HepG2 (cell line): ENCODE data around the gene FAM163B. TPM values are rescaled to one million over a fixed set of nuclear protein-coding genes. Genes with fewer than 3 reads are reported as not detected.

Source experiments
- FOSL1 ChIP-seq: sonication (generic); formaldehyde crosslinking; IDR thresholded peaks from 2 replicates; pipeline ENCODE4 v1.9.0; 2021; ENCODE audit warnings: missing genetic modification reagents, borderline replicate concordance
- FOXO1 ChIP-seq: sonication (generic); formaldehyde crosslinking; IDR thresholded peaks from 2 replicates; pipeline ENCODE4 v1.4.0; 2020; ENCODE audit warnings: missing genetic modification reagents
- TOPORS ChIP-seq: sonication (generic); formaldehyde crosslinking; IDR thresholded peaks from 2 replicates; pipeline ENCODE4 v1.8.0; 2023; ENCODE audit warnings: mild to moderate bottlenecking, missing genetic modification reagents
- ZNF234 ChIP-seq: sonication (generic); formaldehyde crosslinking; conservative IDR thresholded peaks from 2 replicates; pipeline ENCODE4 v1.5.1; 2020; ENCODE audit warnings: mild to moderate bottlenecking, missing genetic modification reagents
- polyA plus RNA-seq, 8 experiments: library from polyadenylated mRNA; depleted of rRNA in 3 of 8; stranded (reverse) in 7 of 8; unstranded in 1 of 8; fragments of >200 nt; fragmentation: Illumina TruSeq in 4 of 8; extraction: Trizol in 4 of 8; gene quantifications; 2 replicates each; pipeline versions ENCODE4 v1.2.1 to v1.2.3, GENCODE V29; 2011 to 2016; ENCODE audit warnings: low read depth in 4 of 8, missing spikeins in 1 of 8, mixed read lengths in 1 of 8; ENCODE audit not compliant: insufficient read depth in 1 of 8
- total RNA-seq, 5 experiments: library from RNA; depleted of rRNA; stranded (reverse); fragments of >200 nt; fragmentation: Illumina TruSeq; extraction: Trizol; gene quantifications; 2 replicates each; pipeline ENCODE4 v1.2.3, GENCODE V29; 2016; ENCODE audit warnings: low read depth in 1 of 5
- TF ChIP-seq, protein P1 (sequence below): sonication (generic); formaldehyde crosslinking; IDR thresholded peaks from one replicate; pipeline ENCODE4 v1.5.1; 2020; ENCODE audit warnings: mild to moderate bottlenecking, missing genetic modification reagents; ENCODE audit errors: not compliant biosample characterization

FAM163B gene
- total and polyA plus RNA-seq, 2 of the 13 experiments (the other 11 are each of a cell fraction or from before 2014, with no cell fraction given) = not detected

DNA sequence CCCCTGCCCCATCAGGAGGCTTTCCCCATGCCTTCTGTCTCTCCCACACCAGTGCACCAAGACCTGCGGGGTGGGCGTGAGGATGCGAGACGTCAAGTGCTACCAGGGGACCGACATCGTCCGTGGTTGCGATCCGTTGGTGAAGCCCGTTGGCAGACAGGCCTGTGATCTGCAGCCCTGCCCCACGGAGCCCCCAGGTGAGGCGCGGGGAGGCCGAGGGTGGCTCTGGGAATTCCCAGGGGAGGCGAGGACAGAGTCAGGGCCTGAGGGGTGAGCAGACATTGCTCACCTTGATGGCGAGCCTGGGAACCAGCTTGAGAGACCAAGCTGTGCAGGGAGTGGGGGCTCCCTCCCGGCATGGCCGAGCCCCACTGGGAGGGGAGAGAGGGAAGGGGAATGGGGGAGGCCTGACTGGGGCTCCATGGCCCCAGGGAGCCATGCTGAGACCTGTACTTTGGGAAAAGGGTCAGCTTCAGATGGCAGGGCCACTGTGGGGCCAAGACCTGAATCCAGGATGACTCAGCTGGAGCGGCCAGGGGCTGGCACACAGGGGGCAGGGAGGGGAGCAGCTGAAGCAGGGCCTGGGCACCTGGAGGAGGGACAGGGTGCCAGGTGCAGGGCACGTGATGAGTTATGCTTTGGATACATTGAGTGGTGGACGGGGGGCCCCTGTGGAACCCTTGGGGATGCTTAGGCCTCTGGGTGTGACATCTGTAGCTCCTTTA, 35.2 kb downstream of the FAM163B start (continued):
- TF ChIP-seq, protein P1, sequence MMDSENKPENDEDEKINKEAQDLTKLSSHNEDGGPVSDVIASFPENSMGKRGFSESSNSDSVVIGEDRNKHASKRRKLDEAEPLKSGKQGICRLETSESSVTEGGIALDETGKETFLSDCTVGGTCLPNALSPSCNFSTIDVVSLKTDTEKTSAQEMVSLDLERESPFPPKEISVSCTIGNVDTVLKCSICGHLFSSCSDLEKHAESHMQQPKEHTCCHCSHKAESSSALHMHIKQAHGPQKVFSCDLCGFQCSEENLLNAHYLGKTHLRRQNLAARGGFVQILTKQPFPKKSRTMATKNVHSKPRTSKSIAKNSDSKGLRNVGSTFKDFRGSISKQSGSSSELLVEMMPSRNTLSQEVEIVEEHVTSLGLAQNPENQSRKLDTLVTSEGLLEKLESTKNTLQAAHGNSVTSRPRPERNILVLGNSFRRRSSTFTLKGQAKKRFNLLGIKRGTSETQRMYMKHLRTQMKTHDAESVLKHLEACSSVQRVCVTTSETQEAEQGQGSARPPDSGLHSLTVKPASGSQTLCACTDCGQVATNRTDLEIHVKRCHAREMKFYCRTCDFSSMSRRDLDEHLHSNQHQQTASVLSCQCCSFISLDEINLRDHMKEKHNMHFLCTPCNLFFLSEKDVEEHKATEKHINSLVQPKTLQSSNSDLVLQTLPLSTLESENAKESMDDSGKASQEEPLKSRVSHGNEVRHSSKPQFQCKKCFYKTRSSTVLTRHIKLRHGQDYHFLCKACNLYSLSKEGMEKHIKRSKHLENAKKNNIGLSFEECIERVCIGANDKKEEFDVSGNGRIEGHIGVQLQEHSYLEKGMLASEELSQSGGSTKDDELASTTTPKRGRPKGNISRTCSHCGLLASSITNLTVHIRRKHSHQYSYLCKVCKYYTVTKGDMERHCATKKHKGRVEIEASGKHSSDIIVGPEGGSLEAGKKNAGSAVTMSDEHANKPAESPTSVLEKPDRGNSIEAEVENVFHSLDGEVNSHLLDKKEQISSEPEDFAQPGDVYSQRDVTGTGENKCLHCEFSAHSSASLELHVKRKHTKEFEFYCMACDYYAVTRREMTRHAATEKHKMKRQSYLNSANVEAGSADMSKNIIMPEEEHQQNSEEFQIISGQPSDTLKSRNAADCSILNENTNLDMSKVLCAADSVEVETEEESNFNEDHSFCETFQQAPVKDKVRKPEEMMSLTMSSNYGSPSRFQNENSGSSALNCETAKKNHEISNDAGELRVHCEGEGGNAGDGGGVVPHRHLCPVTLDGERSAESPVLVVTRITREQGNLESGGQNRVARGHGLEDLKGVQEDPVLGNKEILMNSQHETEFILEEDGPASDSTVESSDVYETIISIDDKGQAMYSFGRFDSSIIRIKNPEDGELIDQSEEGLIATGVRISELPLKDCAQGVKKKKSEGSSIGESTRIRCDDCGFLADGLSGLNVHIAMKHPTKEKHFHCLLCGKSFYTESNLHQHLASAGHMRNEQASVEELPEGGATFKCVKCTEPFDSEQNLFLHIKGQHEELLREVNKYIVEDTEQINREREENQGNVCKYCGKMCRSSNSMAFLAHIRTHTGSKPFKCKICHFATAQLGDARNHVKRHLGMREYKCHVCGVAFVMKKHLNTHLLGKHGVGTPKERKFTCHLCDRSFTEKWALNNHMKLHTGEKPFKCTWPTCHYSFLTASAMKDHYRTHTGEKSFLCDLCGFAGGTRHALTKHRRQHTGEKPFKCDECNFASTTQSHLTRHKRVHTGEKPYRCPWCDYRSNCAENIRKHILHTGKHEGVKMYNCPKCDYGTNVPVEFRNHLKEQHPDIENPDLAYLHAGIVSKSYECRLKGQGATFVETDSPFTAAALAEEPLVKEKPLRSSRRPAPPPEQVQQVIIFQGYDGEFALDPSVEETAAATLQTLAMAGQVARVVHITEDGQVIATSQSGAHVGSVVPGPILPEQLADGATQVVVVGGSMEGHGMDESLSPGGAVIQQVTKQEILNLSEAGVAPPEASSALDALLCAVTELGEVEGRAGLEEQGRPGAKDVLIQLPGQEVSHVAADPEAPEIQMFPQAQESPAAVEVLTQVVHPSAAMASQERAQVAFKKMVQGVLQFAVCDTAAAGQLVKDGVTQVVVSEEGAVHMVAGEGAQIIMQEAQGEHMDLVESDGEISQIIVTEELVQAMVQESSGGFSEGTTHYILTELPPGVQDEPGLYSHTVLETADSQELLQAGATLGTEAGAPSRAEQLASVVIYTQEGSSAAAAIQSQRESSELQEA (CRISPR knock-in tag) = no peak
- TF ChIP-seq FOSL1 = no peak
- TF ChIP-seq FOXO1 (CRISPR knock-in tag) = no peak
- TF ChIP-seq TOPORS = no peak
- TF ChIP-seq ZNF234 (CRISPR knock-in tag) = no peak
- TF ChIP-seq, all 625 proteins: peak for 0
